NCI-H2196 treated with DMSO at 0.1 percent for 48 hours (cell line): ENCODE results near the gene ARMC8.

Source experiments
- DNase-seq: peaks from one replicate; lab custom pipeline; 2025; ENCODE audit not compliant: unreplicated experiment; lab: John Stamatoyannopoulos, UW

The ARMC8 gene

DNA sequence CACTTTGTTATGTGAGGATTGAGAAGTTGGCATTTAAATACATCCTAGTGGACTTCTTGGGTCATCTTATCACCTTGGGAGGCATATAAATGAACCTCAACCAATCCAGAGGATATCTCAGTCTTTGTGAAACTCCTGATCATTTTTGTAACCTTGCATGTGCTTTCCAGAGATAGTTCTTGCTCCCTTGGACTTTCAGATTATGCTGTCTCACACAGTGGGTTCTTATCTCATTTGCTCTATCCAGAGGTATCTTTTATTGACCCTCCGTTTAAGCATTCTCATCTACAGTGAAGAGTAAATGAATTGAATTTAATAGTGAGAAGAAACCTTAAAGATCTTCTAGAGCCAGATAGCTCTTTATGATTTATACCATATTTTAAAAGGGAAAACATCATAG lies 10.4 kb downstream of the ARMC8 start:
- DNase-seq = no peak

DNA sequence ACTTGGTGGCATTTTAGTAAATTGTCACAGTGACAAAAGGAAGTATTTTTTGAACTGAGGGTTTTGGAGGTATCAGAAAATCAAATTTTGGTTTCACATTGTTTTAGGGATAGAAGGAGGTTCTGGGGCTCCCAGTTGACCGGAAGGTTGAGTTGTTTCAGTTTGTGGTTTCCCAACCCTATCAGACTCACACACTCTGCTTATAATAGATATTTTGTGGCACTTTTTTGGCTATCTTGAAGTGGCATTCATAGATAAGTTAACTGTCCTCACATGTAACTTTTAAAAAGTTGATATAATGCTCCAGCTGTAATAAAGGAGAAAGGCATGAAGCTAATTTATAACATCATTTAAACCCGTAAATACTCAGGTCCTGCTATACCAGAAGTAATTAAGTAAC lies 12.8 kb downstream of the ARMC8 start:
- DNase-seq = no peak

DNA sequence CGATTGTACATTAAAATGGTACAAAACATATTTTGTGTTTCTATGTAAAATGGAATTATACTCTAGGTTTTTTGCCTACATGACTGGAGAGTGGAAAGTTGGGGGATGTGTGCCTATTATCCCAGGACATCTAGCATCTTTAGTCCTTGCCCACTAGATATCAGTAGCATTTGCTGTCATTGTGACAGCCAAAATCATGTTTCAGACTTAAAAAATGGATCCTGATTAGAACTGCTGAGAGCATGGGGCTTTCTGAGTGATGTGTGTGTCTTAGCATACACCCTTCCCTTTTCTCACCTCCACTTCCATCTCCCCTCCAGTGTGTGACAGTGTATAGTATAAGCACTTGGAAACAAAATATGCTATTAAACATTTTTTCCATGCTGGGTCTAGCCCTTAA lies 13.3 kb downstream of the ARMC8 start:
- DNase-seq = no peak

DNA sequence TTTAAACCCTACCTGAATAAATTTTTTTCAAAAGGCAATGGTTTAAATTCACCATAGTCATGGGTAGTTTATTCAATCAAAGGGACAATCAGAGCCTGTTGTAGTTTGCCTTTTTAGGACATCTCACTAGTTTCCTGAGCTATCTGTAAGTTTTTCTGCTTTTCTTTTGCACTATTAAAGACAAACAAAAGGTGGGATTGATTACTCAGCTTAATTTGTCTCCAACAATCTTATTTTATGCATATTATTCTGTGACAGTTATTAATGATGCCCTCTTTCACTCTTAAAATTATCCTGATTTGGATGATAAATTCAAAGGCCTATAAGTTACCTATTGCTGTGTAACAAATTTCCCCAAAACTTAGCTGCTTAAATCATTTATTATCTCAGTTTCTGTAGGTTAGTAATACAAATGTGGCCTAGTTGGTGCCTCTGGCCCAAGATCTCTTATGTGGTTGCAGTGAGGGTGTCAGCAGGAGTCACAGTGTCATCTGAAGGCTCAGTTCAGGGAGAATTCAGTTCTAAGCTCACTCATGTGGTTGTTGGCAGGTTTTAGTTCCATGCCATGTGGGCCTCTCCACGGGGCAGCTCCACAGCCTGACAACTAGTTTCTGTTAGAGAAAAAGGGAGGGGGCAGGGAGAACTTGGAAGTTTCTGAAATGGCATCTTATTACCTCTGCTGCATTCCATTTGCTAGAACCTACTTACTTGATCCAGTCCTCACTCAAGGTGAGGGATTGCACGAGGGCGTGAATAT lies 16.0 kb downstream of the ARMC8 start:
- no peak for DNase-seq

DNA sequence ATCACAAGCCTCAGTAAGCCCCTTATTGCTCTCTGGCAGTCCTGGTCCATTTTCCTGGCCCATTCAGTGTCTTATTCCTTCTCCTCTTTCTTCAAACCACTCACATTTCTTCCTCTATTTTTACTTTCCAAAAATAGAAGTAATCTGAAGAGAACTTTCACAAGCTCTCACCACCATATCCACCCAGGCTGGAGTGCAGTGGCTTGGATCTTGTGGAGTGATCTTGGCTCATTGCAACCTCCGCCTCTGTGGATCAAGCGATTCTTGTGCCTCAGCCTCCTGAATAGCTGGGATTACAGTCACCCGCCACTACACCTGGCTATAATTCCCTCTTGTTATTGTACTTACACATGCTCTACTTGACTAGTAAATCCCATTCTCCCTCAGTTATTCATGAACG lies 16.8 kb downstream of the ARMC8 start:
- no peak for DNase-seq

DNA sequence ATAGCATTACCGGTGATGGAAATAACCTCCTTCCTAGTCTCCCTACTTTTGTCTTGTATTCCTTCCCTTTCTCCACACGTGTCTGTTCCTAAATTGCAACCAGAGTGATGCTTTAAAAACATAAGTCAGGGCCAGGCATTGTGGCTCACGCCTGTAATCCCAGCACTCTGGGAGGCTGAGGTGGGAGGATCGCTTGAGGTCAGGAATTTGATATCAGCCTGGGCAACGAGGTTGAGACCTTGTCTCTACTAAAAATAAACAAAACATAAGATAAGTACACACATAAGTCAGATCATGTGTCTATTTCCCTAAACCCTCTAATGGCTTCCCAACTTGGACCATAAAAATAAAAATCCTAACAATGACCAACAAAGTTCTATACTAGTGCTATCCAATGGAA lies 18.4 kb downstream of the ARMC8 start:
- no peak for DNase-seq

DNA sequence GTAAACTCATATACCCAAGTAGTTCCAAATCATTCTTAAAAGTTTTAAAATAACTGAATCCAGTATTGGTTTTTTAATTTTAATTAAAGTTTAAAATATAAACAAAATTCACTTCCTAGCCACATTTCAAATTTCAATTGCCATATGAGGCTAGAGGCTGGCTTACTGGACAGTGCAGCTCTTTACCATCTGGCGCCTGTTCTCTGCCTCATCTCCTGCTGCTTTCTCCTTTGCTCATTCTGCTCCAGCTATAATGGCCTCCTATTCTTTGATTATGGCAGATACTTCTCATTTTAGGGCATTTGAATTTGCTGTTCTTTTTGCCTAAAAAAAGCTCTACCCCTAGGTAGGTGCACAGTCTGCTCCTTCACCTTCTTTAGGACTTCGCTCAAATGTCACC lies 19.1 kb downstream of the ARMC8 start:
- no peak for DNase-seq

DNA sequence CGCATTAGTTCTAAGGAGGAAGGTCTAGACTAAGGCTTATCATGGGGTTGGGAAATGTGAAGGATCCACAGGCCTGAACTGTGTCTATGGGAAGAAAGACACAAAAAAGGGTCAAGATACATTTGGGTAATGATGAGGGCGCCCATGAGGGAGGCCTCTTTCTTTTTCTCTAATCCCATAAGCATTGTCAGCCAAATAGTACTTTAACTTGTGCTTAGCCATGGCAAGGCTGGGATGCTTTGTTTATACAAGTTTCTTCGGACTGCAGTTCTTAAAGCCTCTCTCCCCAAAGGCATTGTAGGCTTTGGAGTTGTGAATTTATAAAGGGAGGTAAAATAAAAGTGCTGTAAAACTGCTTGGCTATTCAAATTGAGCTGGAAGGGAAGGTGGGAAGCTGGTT lies 23.4 kb downstream of the ARMC8 start:
- no peak for DNase-seq

DNA sequence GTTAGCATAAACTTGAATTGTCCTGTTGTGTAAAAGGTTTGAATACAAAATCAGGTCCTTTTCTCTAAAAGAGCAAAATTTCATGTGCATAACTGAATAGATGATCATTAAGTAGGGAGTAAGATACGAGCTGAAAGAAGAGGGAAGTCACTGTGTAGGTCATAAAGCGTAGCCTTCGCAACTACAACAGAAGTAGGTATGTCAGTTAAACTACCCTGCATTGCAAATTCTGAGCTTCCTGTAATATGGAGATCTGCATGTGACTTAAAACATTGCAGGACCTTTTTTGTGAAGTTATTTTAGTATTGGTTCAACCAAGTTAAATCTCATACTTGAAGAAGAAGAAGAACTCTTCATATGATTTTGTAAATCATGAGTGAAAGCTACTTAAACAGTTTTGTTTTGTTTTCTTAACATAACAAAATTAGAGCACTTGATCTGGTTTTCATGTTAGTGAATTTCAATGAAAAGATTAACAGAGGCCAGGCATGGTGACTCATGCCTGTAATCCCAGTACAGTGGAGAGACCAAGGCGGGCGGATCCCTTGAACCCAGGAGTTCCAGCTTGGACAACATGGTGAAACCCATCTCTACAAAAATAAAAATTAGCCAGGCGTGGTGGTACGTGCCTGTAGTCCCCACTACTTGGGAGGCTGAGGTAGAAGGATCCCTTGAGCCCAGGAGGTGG lies 26.4 kb downstream of the ARMC8 start:
- no peak for DNase-seq

DNA sequence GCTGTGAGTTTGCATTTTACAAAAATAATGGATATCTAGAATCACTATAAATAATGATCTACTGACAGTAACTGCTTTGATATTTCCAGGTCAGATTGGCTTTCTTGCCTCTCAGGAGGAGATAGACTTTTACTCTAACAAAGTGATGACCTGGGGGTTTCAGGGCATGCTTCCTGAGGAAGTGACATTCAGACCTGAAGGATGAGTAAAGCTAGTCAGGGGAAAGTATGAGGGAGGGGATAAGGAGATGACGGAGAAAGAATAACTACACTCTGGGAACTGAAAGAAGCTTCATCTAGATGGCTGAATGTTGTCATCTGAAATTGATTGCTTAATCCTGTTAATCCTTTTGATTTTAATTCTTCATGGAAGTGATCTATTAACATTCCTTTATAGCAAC lies 32.2 kb downstream of the ARMC8 start:
- DNase-seq = no peak

DNA sequence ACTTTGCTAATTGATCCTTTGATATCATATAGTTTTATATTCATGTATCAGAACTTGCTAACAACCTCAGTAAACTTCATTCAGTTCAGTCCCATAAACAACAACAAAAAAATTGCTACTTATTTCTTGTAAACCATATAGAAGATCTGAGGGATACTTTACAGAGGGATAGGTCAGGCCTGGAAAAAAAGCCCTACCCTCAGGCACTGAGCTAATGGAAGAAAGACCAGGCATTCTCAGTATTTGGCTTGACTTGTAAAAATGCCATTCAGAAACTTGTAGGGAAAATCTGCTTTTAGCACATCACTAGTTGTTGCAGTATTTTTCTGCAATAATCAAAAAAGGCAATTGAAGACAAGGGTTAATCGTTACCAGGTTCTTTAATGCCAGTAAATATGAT lies 33.1 kb downstream of the ARMC8 start:
- no peak for DNase-seq

DNA sequence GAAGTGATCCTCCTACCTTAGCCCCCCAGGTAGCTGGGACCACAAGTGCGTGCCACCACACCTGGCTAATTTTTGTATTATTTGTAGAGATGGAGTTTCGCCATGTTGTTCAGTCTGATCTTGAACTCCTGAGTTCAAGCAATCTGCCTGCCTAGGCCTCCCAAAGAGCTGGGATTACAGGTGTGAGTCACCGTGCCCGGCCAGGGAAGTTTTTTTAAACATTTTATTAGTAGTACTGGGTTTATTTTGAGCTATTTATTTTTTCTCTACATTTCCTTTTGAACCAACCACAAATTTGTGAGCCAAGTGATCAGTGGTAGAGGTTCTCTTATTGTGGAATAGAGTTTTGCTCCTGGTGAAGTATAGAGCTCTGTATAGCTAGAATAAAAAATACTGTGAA lies 33.7 kb downstream of the ARMC8 start:
- DNase-seq = no peak

DNA sequence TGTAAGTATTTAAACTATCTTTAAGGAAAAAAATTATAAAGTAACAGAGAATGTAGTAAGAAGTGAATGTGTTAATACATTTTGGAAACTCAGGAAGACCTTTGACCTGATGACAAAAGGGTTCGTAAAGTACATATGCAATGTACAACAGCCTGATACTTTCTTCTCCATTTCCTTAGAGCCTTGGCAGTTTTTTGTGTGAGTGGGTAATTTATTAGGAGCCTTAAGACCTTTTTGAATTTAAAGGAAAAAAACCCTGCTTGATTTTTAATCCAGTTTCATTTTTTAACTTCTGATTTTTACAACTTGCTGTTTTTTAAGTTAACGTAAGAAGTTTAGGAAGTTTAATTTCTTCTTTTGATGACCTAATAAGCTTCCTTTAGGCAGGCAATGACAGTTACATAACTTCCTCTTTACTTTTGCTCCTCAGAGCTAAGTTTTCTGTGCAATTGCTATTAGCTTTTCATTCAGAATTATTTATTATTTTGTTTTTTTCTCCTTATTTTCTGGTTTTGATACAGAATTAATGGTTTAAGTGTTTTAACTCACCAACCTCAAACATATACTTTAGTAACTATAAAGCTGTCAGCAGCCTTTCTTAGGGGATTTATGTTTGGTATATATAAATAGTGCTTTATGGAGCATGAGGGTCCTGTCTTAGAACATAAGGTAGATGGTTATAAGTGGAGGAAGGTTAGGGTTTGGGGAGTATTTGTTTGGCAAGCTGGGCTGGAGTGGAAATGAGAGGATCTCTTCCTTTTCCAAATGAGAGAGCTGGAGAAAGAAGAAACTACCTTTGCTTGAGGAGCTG lies 35.2 kb downstream of the ARMC8 start:
- no peak for DNase-seq

DNA sequence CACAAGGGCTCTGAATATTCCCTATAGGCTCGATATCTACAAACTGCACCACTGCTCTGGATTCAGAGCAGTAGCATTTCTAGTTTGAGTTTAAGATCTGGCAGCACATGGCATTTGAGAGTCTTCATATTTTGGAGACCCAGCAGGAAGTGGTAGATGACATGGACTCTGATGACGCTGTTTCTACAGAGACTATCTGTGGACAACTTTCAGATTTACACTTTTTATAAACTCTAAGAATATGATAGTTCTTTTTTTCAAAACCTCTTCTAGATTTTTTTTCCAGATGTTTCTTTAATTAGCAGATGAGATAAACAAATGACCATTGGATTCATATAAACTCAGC lies 35.8 kb downstream of the ARMC8 start:
- DNase-seq = no peak

DNA sequence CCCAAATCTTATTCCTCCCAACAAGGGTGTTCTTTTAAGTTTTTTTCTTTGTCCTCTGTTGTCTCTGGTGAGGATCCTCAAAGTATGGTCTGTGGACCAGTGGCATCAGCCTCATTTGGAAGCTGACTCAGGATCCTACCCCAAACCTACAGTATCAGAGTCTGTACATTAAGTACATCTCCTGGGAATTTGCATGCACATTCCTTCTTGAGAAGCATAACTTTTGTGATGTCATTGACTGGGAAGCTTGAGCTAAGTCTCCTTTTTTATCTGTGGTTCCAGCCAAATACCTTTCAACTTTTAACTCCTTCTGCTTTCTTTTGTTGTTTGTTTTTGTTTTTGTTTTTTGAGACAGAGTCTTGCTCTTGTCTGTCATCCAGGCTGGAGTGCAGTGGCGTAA lies 40.5 kb downstream of the ARMC8 start:
- no peak for DNase-seq

DNA sequence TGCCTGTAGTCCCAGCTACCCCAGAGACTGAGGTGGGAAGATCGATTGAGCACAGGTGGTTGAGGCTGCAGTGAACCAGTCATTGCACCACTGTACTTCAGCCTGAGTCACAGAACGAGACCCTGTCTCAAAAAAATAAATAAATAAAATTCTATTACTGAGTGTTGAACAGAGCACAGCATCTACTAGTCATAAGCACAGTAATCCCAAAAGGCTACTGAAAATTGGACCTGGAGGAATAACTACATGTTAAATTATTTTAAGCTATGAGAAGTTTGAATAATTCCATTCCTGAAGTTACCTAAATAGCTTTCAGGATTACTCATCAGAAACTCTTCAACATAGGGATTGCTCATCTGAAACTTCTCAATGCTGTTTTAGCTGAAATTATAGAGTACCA lies 43.4 kb downstream of the ARMC8 start:
- DNase-seq = no peak

DNA sequence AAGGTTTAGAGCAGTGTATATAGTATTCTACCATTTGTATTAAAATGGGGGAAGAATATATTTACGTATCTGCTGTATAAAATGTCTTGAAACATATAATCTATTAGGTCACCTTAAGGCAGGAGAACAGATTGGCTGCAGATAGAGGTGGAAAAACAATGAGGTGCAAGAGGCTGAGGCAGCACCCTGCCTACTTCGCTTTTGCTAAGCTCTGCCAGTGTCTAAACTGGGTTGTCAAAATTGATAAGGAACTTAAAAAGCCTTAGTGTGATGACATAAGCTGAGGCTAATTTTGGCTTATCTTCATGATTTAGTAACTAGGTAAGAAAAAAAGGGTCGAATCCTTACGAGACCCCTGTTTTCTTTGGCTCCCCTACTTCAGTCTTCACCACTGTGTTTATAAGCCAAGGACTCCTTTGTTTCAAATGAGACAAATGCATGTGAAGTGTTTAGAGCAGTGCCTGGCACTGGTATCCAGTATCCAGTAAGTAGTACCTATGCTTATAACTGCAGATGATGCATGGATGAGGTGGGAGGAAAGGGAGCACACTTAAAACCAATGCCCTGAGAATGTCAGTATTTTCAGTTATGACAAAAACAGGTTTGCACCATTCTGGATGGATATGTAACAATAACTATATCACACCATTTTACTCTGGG lies 45.7 kb downstream of the ARMC8 start:
- no peak for DNase-seq

DNA sequence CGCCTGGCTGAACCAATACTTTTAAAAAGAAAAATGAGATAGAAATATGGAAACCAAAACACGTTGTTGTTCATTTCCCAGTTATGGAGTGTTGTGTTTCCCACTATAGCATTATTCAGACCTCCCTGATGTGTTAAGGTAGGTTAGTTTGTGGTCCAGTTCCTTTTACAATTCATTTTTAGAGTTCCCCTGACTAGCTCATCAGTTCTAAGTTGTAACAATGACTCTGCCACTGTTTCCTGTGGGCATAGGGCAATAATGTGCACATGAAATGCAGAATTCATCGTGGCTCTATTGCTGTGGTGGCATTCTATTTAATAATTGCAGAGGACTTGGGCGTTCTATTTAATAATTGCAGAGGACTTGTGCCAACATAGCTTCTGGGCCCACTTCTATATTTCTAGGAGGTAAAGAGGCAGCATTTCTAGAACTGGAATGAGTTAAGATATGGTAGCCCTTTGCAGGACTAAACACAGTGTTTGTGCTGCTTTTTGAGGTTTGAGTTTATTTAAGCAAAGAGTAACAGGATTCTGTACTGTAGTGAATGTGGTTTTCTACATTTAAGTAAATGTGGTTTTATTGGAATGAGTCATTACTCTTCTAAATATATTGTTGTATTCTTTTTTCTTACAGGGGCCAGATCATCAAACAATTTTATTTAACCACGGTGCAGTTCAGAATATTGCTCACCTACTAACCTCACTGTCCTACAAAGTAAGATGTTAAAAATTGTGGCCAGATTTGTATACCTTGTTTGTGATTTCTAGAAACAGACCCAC lies 47.5 kb downstream of the ARMC8 start:
- DNase-seq = no peak

DNA sequence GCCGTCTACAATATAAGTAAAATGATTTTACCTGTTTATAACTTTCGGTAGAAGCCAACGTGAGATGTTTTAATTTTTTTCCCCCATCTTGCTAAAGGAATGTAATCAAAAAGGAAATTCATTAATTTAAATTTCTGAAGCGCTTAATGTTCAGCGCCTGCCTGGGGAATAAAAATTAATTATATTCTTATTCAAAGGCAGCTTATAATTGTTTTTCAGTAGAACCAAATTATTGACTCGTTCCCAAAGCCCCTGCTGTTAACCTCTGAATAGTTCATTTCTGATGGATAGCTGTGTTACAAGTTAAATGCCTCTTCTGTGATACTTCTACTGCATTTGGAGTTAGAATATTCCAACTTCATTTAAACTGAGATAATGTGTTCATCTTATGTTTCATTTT lies 51.6 kb downstream of the ARMC8 start:
- no peak for DNase-seq

DNA sequence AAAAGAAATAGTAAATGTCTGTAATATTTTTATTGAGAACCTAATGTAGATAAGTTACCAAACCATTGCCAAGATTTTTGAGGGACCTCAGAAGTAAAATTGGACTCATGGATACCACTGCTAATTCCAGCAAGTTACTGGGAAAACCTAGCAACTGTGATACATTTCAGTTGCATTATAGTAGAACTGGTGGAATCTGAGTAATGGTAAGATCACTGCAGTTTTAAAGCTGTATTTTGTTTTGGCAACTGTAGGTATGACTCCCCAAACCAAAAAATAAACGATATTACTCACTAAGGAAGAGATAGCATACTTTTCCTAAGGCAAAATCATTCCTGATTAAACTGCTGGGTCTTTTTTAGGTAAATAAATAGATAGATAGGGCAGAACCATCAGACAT lies 54.0 kb downstream of the ARMC8 start:
- DNase-seq = no peak

DNA sequence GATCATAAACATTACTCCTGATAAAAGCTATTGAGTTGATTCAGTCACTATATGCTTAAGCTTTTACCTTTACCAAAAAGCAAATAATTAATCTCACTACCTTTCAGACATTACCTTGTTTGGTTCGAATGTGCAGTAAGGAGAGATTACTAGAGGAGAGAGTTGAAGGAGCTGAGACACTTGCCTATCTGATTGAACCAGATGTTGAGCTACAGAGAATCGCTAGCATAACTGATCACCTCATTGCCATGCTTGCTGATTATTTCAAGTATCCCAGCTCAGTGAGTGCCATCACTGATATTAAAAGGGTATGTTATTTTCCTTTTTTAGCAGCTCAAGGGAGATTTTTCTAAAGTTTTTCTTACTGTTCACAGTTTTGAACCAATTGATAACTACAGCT lies 54.6 kb downstream of the ARMC8 start:
- no peak for DNase-seq
